ENCODE data around the gene GRWD1. TPM values are rescaled to one million over a fixed set of nuclear protein-coding genes. Genes with fewer than 3 reads are reported as not detected.
A peak's percentile ranks its signal among the peaks of the same experiment; 100 is the strongest.
"Not testable (repeated sequence)": the region's sequence is repeated elsewhere in the genome, so short reads cannot be mapped to it uniquely, and the experiment has no call there.

The GRWD1 gene
- total RNA-seq, 1 donor from 2014 or later: 26.6 TPM

GRCh38 chr19:48480183-48480557 is 34.4 kb downstream of the GRWD1 start:
- peak; percentile 73 for DNase-seq

- peak; percentile 61 for DNase-seq
Observed at GRCh38 chr19:48480558-48481500, 35.0 kb downstream of the GRWD1 start.

- no peak for DNase-seq
Observed at GRCh38 chr19:48481846-48482639, 36.3 kb downstream of the GRWD1 start.

GRCh38 chr19:48483301-48483700 is 37.5 kb downstream of the GRWD1 start:
- no peak for DNase-seq

GRCh38 chr19:48484247-48484893 is 38.6 kb downstream of the GRWD1 start:
- DNase-seq: no peak

GRCh38 chr19:48484931-48485612 is 39.3 kb downstream of the GRWD1 start:
- no peak for DNase-seq

- DNase-seq: not testable (repeated sequence)
Observed at GRCh38 chr19:48486706-48487105, 40.9 kb downstream of the GRWD1 start.

GRCh38 chr19:48487544-48487943 is 41.8 kb downstream of the GRWD1 start:
- DNase-seq: no peak

GRCh38 chr19:48487948-48488347 is 42.2 kb downstream of the GRWD1 start:
- no peak for DNase-seq

GRCh38 chr19:48488478-48488877 is 42.7 kb downstream of the GRWD1 start:
- not testable (repeated sequence) for DNase-seq

- DNase-seq: peak; percentile 77
Observed at GRCh38 chr19:48489608-48490216, 43.9 kb downstream of the GRWD1 start.

GRCh38 chr19:48490981-48491792 is 45.4 kb downstream of the GRWD1 start:
- DNase-seq: no peak

GRCh38 chr19:48491793-48492123 is 46.0 kb downstream of the GRWD1 start:
- DNase-seq: no peak

- peak; percentile 87 for DNase-seq
Observed at GRCh38 chr19:48492925-48493717, 47.3 kb downstream of the GRWD1 start.

GRCh38 chr19:48493718-48494401 is 48.1 kb downstream of the GRWD1 start:
- no peak for DNase-seq

- DNase-seq: no peak
Observed at GRCh38 chr19:48495396-48495795, 49.6 kb downstream of the GRWD1 start.

GRCh38 chr19:48496959-48497727 is 51.4 kb downstream of the GRWD1 start:
- no peak for DNase-seq
